ENCODE results near the gene ELMO1.

Gene ELMO1

GRCh38 chr7:37255327-37255944 is 193.2 kb downstream of the ELMO1 start:
- no peak for DNase-seq

GRCh38 chr7:37251222-37251621 is 197.4 kb downstream of the ELMO1 start:
- DNase-seq = no peak

GRCh38 chr7:37249240-37249639 is 199.4 kb downstream of the ELMO1 start:
- no peak for DNase-seq

DNA sequence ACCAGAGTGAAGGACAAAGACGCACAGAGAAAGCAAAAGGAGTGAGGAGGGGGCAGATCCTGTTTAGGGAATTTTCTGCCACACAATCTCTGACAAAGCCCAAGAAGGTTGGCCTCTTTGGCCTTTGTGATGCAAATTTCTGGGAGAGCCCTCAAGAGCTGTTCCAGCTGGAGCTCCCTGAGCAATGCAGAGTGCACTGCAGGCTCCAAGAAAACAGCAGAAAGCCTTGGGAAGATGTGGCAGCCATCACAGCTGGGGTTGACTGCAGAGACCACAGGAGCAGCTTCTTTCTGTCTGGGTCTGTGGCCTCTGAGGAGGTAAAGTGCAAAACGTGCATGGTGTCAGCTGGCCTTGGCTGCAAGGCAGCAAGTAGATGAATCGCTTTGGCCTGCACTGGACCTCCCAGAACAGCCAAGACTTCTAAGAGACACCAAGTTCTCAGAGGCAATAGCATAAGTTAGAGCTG is 200.2 kb downstream of the ELMO1 start:
- no peak for DNase-seq

DNA sequence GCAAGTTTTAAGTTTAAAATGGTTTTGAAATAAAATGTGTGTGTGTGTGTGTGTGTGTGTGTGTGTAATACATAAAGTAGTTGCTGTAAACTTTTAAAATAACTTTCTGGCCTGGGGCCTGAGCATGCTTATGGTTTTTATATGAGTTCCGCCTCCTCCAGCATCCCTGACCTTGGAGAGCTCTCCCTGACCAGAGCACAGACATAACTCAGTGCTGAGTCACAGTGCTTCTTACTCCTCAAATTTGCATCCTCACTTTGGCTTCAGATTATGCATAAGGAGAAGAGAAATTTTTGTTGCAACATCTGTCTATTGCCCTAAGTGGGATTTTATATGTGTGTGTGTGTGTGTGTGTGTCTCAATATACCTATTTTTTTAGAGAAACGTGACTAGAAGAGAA is 200.8 kb downstream of the ELMO1 start:
- DNase-seq = no peak

DNA sequence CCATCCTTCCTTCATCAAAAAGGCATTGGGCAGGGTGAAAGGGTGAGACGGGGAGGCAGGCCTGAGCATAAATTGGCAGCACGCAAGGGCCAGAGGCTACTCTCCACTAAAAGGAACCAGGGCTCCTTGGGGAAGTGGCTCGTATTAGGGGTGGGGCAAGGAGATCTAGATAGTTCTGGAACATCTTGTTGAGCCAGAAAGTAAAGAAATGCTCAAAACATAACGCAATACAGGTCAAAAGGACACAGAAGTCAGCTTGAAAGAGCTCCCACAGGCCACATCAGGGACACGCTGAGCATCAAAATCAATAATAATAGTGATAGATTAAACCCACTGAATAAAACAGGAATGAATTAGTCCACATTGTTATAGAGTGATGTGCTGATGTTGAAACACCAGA is 203.1 kb downstream of the ELMO1 start:
- DNase-seq = no peak

DNA sequence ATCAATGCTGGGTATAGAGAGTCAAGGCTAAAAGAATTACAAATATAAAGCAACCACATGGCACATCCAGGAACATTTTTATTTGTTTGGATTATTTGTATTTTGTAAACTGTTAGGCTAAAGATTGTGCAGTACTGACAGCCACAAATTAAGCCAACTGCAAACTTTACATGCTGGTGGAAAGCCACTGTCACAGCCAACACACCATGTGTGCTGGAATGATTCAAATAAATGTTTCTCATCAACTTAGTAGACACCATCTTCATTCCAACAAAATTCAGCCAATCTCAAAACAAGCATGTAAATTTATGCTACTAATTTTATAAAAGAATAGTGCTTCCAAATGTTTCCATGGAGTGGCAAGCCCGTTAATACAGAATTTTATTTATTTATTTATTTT is 211.8 kb downstream of the ELMO1 start:
- DNase-seq = no peak

- peak; percentile 36 for DNase-seq
Measured at GRCh38 chr7:37235813-37236212, 212.9 kb downstream of the ELMO1 start.

DNA sequence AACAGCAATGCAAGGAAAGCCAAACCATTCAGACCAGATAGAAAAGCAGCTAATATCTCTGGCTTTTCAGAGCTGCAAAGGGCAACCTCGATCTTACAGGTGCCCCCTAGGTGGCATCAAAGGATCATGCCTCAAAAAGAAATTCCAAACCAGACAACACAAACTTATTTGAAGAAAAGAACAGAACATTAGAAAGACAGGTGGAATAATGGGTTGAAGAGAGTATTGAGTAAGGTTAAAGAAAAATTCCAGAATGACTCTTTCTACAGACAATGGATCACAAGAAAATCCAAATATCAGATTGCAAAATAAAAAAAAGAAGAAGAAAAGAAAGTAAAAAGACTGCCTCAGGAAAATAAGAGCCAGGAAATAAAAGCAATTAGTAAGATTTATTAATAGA is 213.7 kb downstream of the ELMO1 start:
- peak; percentile 76 for DNase-seq

GRCh38 chr7:37234334-37234733 is 214.3 kb downstream of the ELMO1 start:
- no peak for DNase-seq

- DNase-seq = no peak
Measured at GRCh38 chr7:37231613-37232012, 217.1 kb downstream of the ELMO1 start.

GRCh38 chr7:37230221-37230620 is 218.4 kb downstream of the ELMO1 start:
- DNase-seq = no peak

DNA sequence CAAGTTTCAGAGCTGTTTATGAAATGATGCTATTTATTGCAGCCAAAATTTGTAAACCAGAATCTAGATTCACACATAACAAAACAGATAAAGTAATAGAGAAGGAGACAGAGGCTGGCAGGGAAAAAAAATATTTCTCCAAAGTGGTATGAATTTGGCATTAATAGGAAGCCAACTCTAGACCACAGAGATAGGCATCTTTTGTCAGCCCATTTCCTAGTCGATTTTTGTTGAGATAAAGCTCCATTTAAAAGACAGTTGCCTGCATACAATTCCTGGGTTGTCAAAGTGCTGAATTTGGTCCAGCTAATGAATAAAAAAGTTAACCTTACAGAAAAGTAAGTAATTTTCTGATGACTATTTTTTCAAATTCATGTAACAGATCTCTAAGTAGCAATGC is 219.3 kb downstream of the ELMO1 start:
- no peak for DNase-seq

- DNase-seq = no peak
Measured at GRCh38 chr7:37225285-37225969, 223.2 kb downstream of the ELMO1 start.

- no peak for DNase-seq
Measured at GRCh38 chr7:37224746-37225145, 223.9 kb downstream of the ELMO1 start.

DNA sequence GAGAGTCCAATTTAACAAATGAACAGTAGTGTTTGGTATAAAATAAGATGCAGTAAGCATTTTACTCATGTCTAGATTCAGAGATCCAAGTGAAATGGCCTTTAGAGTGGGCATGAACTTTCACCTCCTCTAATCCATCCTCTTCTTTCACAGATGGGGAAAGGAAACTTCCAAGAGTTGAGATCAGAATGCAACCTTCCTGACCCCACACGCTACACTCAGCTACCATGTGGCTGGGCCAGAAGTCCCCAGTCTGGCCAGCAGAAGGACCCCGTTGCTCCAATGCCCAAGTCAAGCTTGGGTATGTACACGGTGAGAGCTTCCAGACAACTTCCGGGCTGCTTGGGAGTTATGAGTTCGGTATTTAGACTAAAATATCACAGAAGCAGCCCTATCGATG is 228.0 kb downstream of the ELMO1 start:
- DNase-seq = no peak

DNA sequence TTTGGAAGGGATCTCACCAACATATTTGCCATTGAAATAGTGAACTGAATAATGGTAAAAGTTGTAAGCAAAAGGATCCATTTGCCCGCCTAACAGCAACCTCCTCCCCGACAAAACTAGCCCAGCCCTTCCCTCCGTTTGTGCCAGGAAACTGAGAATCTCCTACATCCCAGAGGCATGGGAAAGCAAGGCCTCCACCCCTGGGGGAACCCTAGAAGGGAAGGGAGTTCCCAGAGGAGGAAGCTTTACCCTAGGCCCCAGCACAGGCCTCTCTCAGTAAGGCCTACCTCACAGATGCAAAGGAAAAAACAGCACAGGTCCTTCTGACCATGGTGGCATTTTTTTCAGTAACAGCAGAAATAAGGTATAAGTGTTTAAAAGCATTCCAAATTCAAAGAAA is 229.7 kb downstream of the ELMO1 start:
- no peak for DNase-seq

DNA sequence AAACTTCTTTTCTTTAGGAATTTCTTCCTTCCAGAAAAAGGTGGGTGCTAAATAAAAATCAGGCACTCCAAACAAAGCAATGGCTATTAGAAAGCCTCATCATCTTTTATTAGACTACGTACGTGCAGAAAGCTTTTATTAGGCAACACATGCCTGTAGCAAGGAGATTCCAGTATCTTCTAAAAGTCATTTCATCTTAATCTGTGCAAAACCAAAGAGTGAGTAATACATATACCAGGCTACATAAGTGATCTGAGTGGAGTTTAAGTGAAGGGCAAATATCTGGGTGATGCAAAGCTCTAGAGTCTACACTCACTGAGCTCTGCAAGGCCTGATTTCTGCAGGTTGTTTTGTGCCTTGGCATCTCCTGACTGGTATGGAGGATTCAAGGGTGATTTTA is 231.7 kb downstream of the ELMO1 start:
- DNase-seq = no peak

DNA sequence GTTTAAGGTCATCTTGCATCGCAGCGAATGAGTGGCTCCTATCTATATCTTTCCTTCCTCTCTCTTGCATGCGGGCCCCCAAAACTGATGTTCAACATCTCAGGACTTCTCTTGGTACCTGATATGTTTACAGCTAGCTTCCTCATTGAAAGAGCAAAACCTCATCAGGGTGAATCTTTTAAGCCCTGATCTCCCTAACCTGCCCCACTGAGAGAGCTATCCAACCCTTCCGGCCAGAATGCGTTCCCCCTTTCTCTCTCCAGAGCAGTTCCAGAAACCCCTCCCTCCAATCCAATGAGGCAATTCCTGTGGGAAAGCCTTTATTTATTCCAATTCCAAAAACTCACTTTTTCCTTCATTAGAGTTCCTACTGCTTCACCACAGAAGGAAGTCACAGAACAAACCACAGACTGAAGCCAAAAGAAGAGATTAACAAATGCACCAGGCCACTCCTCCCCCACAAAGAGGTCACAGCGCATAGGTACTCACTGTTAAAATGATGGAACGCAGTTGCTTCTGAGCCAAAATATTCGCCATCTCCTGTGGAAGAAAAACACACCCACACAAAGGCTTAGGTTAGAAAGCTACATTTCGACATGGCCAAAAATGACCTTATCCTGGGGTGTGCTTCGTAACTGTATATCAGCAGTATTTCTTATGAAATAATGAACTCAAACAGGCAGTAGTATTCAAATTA is 232.4 kb downstream of the ELMO1 start:
- DNase-seq = no peak

- no peak for DNase-seq
Measured at GRCh38 chr7:37215290-37215923, 233.3 kb downstream of the ELMO1 start.

DNA sequence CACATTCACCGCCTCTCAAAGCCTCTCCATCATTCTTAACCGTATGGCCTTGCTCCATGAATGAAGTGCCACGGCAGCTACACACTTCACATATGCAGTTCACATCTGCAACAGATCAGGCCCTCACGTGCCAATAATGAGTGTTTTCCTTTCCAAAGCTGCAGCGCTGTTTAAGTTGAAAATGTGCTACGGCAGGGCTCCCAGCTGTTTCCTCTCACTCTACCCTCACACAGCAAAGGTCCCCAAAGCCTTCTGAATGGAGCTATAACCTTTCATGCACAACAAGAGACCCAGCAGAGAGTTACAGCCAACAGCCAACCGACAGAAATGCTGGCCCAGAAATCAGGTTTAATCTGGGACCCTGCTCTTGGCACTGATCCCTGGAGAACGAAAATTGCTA is 236.1 kb downstream of the ELMO1 start:
- DNase-seq = no peak

- DNase-seq = no peak
Measured at GRCh38 chr7:37212051-37212450, 236.6 kb downstream of the ELMO1 start.

- no peak for DNase-seq
Measured at GRCh38 chr7:37211097-37211880, 237.4 kb downstream of the ELMO1 start.
